COLO668 (cell line): ENCODE measurements around the gene TOB1.
"Not testable (repeated sequence)": the region's sequence is repeated elsewhere in the genome, so short reads cannot be mapped to it uniquely, and the experiment has no call there.

Experiments
- DNase-seq: peaks from one replicate; lab custom pipeline; 2025; ENCODE audit not compliant: unreplicated experiment; lab: John Stamatoyannopoulos, UW

TOB1 gene

DNA sequence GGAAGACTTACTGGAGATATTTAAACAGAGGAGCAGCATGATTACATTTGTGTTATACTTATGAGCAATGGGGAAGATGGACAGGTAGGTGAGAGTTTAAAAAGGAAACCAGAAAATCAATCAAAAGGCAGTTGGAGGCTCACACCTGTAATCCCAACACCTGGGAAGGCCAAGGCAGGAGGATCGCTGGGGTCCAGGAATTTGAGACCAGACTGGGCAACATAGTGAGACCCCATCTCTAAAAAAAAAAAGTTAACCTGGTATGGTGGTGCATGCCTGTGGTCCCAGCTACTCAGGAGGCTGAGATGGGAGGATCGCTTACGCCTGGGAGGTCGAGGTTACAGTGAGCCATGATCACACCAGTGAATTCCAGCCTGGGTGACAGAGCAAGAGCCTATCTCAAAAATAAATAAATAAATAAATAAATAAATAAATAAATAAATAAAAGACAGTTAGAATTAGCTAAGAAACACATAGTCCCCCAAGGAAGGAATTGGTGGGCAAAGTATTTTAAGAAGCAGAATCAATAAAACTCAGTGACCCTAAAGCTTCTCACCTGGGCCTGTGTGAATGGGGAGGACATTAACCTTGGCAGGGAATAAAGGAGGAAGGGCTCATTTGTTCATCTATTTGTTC is 32.3 kb upstream of the TOB1 start:
- DNase-seq: no peak

GRCh38 chr17:50894513-50894912 is 28.4 kb upstream of the TOB1 start:
- not testable (repeated sequence) for DNase-seq

- DNase-seq: peak; percentile 28
Measured at GRCh38 chr17:50893183-50893993, 27.2 kb upstream of the TOB1 start.

- DNase-seq: no peak
Measured at GRCh38 chr17:50892101-50892776, 26.1 kb upstream of the TOB1 start.

DNA sequence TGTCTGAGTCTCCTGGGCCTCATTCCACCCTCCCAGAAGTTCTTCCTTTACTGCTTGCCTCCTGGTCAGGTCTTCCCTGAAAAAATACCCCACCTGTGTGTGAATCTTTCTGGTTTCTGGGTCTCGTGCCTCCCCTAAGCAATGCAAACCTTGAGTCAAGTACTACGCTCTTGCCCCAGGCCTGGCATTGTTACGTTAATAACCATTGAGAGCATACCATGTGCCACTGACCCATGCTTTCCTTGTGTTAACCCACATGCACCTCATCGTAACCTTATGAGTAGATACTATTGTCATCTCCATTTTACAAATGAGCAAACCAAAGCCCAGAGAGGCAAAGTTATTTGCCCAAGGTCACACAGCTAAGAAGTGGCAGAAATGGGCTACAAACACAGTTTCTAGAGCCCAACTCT is 25.4 kb upstream of the TOB1 start:
- no peak for DNase-seq

DNA sequence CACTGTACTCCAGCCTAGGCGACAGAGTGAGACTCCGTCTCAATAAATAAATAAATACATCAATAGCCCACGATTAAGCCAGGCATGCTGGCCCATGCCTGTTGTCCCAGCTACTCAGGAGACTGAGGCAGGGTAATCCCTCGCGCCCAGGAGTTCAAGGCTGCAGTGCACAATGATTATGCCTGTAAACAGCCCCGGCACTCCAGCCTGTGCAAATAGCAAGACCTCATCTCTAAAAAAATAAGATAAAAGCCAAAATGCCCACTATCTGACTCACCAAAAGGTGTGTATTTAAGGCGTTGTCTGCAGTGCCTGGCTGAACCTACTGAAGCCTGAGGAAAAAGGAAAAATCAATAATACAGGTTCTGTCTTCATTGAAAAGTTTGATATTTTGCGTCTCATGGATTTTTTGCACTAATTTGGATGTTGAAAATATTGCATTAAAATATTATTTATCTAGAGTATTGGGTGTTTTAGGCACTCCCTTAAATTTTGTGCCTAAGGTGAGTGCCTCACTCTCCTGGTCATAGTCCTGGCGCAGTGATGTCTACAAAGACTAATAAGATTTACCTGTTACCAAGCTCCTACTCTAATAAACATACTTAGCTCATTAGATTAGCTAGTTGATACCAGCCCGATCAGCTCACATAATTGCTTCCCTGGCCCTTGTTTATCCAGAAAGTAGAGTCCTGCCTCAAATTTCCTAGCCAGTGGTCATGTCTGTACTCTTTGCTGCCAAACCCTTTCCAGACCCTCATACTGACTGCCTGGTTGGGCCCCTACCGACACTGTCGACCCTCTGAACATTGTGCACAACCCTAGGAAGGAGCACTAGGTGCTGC is 24.7 kb upstream of the TOB1 start:
- DNase-seq: no peak

DNA sequence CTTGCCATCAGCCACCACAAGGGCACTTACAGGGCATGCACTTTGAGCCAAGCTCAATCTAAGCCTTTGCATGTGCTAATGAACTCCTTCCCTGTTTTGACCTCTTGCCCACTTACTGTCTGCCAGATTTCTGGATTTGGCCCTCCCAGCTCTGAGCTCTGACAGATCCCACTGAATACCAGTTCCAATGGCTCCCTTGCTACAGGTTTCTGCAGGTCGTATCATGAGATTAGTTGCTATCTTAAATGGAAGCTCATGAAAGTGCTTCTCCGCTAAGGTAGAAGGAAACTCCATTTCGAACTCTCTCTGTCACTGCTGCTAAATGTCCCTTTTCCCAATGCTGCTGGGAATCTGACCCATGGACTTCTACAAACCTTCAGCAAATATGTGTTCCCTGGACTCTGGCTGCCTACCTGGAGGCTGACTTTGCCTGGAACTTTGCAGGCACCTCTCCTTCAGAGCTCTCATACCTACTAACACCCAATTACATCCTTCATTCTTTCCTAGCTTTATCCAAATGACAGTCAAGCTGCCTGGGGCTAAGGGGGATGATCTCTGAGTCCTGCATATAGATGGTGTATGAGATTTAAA is 23.5 kb upstream of the TOB1 start:
- DNase-seq: no peak

- no peak for DNase-seq
Measured at GRCh38 chr17:50887705-50888245, 21.6 kb upstream of the TOB1 start.

DNA sequence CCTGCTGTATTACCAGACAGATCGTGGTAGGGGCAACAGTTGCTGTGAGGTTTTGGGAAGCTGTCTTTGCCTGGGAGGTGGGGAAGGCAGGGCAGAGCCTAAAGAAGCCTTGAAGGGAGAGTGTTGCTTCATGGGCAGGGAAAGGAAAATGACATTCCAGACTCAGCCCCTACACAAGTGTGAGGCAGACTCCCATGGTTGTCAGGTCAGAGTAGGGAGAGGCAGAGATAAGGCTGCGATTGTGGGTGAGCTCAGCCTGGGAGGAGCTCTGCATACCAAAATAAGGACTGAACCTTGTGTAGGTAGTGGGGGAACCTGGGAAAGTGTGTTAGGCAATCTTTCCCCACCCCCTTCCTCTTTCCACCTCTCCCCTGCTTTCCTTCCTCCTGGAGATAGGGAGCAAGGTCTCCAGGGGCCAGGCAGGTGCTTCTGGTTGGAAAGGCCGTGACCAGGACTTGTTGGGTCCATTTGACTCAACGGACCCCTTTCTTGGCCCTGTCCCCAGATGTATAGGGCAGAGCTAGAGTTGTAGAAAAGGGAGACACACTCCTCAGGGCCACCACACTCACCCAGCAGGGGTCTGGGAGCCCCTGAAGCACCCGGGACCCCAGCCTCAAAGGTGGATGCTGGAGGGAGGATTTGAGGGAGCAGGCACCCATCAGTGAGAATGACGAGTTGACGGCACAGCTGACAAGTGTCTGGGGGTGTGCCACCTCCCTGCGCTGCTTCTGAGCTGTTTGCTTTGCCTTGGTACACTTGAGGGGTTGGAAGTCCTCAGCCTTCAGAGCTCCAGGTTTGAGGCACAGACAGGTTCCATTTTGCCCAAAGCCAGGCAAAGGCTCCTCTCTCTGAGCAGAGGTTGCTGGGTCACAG is 18.5 kb upstream of the TOB1 start:
- no peak for DNase-seq

DNA sequence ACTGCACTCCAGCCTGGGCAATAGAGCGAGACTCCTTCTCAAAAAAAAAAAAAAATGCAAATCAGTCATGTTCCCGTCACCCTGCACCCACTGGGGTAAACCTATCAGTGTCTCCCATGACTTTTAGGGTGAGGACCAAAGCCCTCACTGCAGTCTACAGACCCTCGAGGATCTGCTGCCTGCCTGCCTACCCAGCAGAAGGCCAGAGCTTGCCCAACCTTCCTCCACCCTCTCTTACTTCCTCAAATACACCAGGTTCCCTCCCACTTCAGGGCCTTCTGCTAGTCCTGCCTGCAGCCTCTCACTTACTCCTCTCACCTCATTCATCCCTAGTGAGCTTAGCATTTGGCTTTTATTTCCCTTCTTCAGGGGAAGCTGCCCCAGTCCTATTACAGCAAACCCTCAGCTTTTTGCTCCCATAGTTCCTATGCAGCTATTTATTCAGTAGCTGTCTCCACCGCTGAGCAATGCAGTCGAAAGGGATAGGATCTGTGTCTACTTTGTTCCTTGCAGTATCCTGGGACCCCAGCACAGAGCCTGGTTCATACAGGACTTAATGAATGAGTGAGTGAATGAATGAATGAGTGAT is 17.8 kb upstream of the TOB1 start:
- no peak for DNase-seq

GRCh38 chr17:50882851-50883250 is 16.7 kb upstream of the TOB1 start:
- DNase-seq: no peak

DNA sequence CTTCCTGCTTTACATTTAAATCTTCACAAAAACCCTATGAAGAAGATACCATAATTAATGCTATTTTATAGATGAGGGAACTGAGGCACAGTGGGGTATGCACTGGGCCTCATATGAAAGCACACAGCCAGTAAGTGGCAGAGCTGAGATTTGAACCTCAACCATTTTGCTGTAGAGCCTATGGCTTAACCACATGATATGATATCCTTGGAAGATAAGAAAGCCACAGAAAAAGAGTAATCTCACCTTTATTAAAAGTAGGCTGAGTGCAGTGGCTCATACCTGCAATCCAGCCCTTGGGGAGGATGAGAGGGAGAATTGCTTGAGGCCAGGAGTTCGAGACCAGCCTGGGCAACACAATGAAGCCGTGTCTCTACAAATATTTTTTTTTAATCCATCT is 15.0 kb upstream of the TOB1 start:
- no peak for DNase-seq

DNA sequence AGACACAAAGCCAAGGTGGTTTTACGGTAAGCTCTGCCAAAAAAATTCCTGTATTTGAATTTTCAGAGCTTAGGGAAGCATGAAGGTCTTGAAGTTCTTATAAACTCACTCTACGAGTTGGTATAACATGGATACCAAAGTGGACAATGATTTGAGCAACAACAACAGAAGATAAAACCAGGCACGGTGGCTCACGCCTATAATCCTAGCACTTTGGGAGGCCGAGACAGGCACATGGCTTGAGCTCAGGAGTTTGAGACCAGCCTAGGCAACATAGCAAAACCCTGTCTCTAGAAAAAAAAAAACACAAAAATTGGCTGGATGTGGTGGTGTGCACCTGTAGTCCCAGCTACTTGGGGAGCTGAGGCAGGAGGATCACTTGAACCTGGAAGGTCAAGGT is 12.9 kb upstream of the TOB1 start:
- no peak for DNase-seq

DNA sequence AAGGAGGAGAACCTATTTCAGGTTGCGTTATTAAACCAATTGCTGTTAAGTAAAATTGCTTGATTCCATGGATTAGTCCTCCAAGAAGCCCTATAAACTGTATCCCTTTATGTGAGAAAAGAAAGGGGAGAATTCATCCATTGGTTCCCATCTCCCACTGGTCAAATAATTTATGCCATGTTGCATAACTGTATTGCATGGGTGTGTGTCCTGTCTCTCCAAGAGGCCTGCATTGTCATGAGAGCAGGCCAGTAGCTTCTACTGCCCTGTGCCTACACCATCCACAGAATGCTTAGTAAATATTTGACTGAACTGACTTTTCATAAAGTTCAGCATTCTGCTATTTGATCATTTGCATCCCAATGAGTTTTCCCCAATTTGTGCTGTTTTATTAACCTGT is 11.7 kb upstream of the TOB1 start:
- DNase-seq: no peak

DNA sequence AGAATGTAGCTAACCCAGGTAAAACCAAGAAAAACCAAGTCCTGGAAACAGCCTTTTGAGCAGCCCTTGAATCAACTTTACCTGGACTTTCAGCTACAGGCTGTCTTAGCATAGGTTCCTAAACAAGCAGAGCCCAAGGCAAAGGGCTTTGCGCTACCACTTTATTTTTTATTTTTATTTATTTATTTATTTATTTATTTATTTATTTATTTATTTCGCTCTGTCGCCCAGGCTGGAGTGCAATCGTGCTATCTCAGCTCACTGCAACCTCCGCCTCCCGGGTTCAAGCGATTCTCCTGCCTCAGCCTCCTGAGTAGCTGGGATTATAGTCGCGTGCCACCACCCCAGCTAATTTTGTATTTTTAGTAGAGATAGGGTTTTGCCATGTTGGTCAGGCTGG is 10.9 kb upstream of the TOB1 start:
- DNase-seq: not testable (repeated sequence)

DNA sequence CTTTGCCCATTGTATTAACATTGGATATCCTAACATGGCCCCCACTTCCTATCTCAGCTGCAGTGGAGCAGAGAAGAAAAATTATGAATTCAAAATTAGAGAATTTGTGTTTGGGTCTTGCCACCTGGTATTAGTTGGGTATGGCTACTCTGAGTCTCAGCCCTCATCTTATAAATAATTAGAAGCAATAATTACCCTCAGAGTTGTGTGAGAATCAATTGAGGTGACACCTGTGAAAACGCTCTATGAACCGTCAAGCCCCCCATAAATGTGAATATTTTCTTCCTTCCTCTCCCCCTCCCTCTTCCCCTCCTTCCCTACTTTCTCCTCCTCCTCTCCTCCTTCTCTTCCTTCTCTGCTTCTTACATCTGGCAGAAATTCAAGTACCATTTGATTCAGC is 8.9 kb upstream of the TOB1 start:
- no peak for DNase-seq

DNA sequence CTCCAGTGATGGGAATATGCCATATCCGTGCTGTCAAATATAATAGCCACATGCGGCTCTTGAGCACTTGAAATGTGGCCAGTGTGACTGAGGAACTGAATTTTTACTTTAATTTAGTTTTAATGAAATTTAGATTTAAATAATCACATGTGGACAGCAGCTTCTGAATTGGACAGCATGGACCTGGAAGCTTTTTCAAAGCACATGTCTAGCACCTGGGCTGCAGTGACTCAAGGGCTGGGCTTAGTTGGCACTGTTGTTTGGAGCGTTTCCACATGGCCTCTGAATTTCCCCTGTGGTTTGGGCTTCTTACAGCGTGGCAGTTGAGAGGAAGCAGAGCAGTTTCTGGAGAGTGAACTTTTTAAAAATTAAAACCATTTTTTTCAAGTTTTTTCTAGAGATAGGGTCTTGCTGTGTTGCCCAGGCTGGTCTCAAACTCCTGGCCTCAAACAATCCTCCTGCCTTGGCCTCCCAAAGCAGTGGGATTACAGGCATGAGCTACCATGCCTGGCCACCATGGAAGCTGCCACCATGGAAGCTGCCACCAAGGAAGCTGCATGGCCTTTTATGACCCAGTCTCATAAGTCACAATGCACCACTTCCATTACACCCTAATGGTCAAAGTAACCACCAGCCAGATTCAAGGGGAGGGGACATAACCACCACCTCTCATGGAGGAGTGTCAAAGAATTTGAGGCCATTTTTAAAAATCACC is 6.7 kb upstream of the TOB1 start:
- DNase-seq: no peak

DNA sequence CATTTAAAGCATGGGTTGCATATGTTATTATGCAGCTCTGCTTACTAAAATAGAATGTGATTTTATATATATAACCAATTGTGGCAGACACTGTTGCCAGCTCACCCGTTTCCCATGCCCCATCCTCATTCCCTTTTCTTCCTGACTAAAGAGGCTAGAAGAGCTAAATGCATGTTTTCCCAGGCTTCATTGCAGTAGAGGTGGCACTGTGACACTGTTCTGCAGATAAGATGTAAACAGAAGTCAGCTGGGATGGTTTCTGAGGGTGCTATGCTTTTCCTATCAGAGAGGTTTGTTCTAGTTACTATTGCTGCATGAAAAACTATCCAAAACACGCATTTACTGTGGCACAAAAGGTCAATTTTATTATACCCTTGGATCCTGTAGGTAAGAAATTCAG is 5.7 kb upstream of the TOB1 start:
- DNase-seq: no peak

- DNase-seq: no peak
Measured at GRCh38 chr17:50871364-50871763, 5.2 kb upstream of the TOB1 start.
